Left ventricle myocardium inferior (tissue), 1 donor: ENCODE data around the gene OCIAD2. TPM values are rescaled to one million over a fixed set of nuclear protein-coding genes. Genes with fewer than 3 reads are reported as not detected.

ENCODE experiments used
- DNase-seq: peaks from one replicate; pipeline ENCODE4 v3.0.0-alpha.2; 2020
- H3K27ac ChIP-seq: fragments of 200-600 bp; replicated peaks from 2 replicates; pipeline ENCODE4 v1.8.0; 2021
- H3K27me3 ChIP-seq: fragments of 200-600 bp; 2 replicates; pipeline ENCODE4 v1.8.0; 2021; ENCODE audit warnings: low read depth
- H3K36me3 ChIP-seq: fragments of 200-600 bp; 2 replicates; pipeline ENCODE4 v1.8.0; 2021
- H3K4me1 ChIP-seq: fragments of 200-600 bp; 2 replicates; pipeline ENCODE4 v1.8.0; 2021
- H3K4me3 ChIP-seq: fragments of 200-600 bp; 2 replicates; pipeline ENCODE4 v1.8.0; 2021; ENCODE audit warnings: mild to moderate bottlenecking, moderate library complexity
- H3K9me3 ChIP-seq: fragments of 200-600 bp; replicated peaks from 2 replicates; pipeline ENCODE4 v1.8.0; 2021
- CTCF ChIP-seq: fragments of 200-600 bp; IDR thresholded peaks from 2 replicates; pipeline ENCODE4 v1.8.0; 2021; ENCODE audit warnings: antibody characterized with exemption, mild to moderate bottlenecking, borderline replicate concordance
- intact Hi-C: fragments of 100-400 bp; cut with micrococcal nuclease; formaldehyde crosslinking; loops from one replicate; pipeline ENCODE4 v1.11.0; 2022
- long read RNA-seq: library from polyadenylated mRNA; unstranded; transcript quantifications from one replicate; pipeline ENCODE4 v2.0.0, GENCODE V29; 2021
- total RNA-seq: library from RNA; stranded (reverse); fragmentation: NEBNext Ultra II Directional; extraction: Animal tissue kit (Norgen Biotek cat#: 25700); gene quantifications from one replicate; pipeline ENCODE4 v1.2.1, GENCODE V29; 2021
- donor health status: DM: no; HTN: yes; CAD: no; lungs with severe emphysema.

OCIAD2 gene, protein sequence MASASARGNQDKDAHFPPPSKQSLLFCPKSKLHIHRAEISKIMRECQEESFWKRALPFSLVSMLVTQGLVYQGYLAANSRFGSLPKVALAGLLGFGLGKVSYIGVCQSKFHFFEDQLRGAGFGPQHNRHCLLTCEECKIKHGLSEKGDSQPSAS
- total RNA-seq, result 16.9 TPM
- long read RNA-seq, transcript OCIAD2-205 (7 exons, 1,163 nt), result major isoform, 13 of 14 reads
- long read RNA-seq, partial matches to known transcripts, result 1 of 14 reads
- long read RNA-seq, other reads (novel, unspliced or antisense), result 0 of 14 reads

- Histone ChIP-seq H3K27me3 (no peaks in the 10 kb centered on the region), H3K27ac (peak within 1 kb of the TSS; percentile 67), H3K36me3 (peaks cover 12% of the 10 kb centered on the region), H3K4me3 (peak within 1 kb of the TSS; percentile 85), H3K4me1 (peaks cover 14% of the 10 kb centered on the region), H3K9me3 (no peaks in the 10 kb centered on the region)
- peak; percentile 45 for DNase-seq
- intact Hi-C loops, result no loop called here
- peak; percentile 30 for TF ChIP-seq CTCF
These were observed at the start of gene OCIAD2 for GRCh38 chr4:48906206-48907173. OCIAD2 (minus strand) TSS chr4:48906774; CDS start chr4:48904549, 2,225 bp downstream.

GRCh38 chr4:48954314-48954713 is 47.7 kb upstream of the OCIAD2 start:
- Histone ChIP-seq H3K27me3 (no peaks in the 10 kb centered on the region), H3K27ac (no peak overlapping the region), H3K4me1 (no peaks in the 10 kb centered on the region), H3K9me3 (peaks cover 10% of the 10 kb centered on the region), H3K4me3 (no peak overlapping the region), H3K36me3 (no peaks in the 10 kb centered on the region)
- no peak for DNase-seq
- intact Hi-C loops, result no loop called here
- TF ChIP-seq CTCF, result no peak

GRCh38 chr4:48949518-48950219 is 43.1 kb upstream of the OCIAD2 start:
- no peak overlapping the region for H3K4me3 ChIP-seq
- H3K9me3 ChIP-seq, result peaks cover 10% of the 10 kb centered on the region
- no peaks in the 10 kb centered on the region for H3K27me3 ChIP-seq
- no peaks in the 10 kb centered on the region for H3K36me3 ChIP-seq
- TF ChIP-seq CTCF, result no peak
- intact Hi-C loops, result no loop called here
- no peak overlapping the region for H3K27ac ChIP-seq
- DNase-seq, result no peak
- H3K4me1 ChIP-seq, result no peaks in the 10 kb centered on the region

GRCh38 chr4:48949086-48949485 is 42.5 kb upstream of the OCIAD2 start:
- intact Hi-C loops, result no loop called here
- H3K27ac ChIP-seq, result no peak overlapping the region

More at GRCh38 chr4:48949086-48949485, 42.5 kb upstream of the OCIAD2 start:
- Histone ChIP-seq H3K9me3 (peaks cover 10% of the 10 kb centered on the region), H3K27me3 (no peaks in the 10 kb centered on the region), H3K4me3 (no peak overlapping the region), H3K4me1 (no peaks in the 10 kb centered on the region), H3K36me3 (no peaks in the 10 kb centered on the region)
- TF ChIP-seq CTCF, result no peak
- no peak for DNase-seq
